22Rv1 (cell line): ENCODE results near the gene SMAD6.

Experiments
- H3K27ac ChIP-seq: fragments of 450-650 bp; 2 replicates; pipeline ENCODE4 v1.5.1; 2017
- CTCF ChIP-seq: fragments of 450-650 bp; IDR thresholded peaks from 2 replicates; pipeline ENCODE4 v1.5.1; 2017; ENCODE audit warnings: mild to moderate bottlenecking
- ZFX ChIP-seq: fragments of 450-650 bp; IDR thresholded peaks from 2 replicates; pipeline ENCODE4 v1.6.1; 2017; ENCODE audit warnings: antibody characterized with exemption, borderline replicate concordance

Gene SMAD6

DNA sequence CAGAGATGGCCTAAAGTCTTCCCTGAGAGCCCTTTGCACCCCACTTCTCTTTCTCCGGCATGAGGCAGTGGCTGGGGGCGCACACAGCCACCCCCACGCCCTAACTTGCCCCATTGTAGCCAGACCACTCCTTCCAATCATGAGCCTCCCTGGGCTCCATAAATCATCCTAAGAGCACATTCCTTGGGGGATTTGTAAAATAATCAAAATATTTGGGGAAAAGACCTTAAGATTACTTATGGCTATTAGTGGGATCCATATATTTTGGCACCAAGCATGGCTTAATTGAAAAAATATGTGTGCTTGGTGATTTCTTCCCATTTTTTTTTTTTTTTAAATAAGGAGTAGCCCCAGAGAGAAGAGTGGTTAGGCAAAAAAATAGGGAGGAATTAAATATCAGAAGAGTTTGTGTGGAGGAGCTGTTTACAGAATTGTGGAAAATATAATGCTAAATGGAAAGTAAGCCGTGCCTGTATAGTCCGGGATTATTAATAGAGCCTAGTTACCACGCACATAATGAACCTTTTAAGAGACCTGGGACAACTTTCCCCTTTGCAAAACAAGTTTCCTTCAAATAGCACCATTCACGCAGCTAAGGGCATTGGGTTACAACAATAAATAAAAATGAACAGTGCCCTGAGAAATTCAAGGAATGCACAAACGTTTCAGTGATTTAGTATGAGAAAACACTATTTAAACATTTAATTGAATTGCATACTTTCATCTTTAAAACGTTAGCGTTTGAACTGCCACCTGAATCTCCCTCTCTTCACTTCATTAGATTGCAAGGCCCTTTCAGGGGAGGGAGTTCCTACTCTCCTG is 46.1 kb downstream of the SMAD6 start:
- H3K27ac ChIP-seq: no peak overlapping the region
- no peak for TF ChIP-seq CTCF

GRCh38 chr15:66748708-66749035 is 46.6 kb downstream of the SMAD6 start:
- no peak overlapping the region for H3K27ac ChIP-seq
- TF ChIP-seq CTCF (no peak), ZFX (no peak)

GRCh38 chr15:66749841-66750575 is 48.0 kb downstream of the SMAD6 start:
- H3K27ac ChIP-seq: no peak overlapping the region
- TF ChIP-seq CTCF (no peak), ZFX (no peak)

DNA sequence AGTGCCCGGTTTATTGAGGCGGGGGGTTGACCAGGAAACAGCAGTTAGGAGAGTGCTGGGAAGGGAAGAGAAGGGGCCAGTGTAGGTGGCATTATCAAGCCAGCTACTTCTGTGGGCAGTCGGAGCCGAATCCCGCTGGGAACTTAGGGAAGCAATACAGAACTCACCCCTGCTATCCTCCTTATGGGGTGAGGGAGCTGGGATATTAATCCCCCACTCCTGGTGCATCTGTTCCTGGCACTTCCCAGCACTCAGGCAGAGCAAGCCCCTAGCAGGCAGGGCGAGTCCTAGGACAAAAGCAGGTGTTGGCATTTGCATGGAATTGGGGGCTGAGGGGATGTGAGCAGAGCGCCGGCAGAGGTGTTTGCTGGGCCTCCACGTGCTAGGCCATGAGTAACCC is 48.6 kb downstream of the SMAD6 start:
- no peak for TF ChIP-seq ZFX
- no peak for TF ChIP-seq CTCF
- no peak overlapping the region; the same call in 1 of the 2 replicates for H3K27ac ChIP-seq

GRCh38 chr15:66751579-66751978 is 49.5 kb downstream of the SMAD6 start:
- TF ChIP-seq ZFX (no peak), CTCF (no peak)
- H3K27ac ChIP-seq: peak overlapping the region; percentile 43

DNA sequence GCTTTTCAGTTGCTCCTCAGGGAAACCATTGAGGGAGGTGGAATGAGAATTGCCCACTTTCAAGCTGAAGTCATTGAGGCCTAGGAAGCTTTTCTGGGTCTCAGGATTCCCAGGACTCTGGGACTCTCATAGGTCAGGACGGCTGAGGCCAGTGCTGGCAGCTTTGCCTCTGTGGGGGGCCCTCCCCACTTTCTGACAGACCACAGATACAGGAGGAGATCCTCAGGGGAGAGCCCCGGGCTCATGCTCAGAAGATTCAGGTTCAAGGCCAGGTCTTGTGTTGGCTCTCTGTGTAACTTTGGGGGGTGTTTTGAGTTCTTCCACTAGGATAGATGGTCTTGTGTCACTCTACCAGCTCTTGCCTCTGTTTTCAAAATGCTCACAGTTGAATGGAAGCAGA is 50.0 kb downstream of the SMAD6 start:
- peak overlapping the region; percentile 43 for H3K27ac ChIP-seq
- TF ChIP-seq ZFX: no peak

GRCh38 chr15:66753687-66754377 is 51.8 kb downstream of the SMAD6 start:
- TF ChIP-seq ZFX: no peak
- TF ChIP-seq CTCF: no peak
- no peak overlapping the region for H3K27ac ChIP-seq
